SU-DHL-6 (cell line): ENCODE measurements around the gene CDC42EP1.

Source experiments
- CTCF ChIP-seq: fragments of 200-600 bp; sonication (generic); IDR thresholded peaks from one replicate; pipeline ENCODE4 v1.5.1; 2017; ENCODE audit warnings: antibody characterized with exemption, mild to moderate bottlenecking, low read length, moderate library complexity; ENCODE audit not compliant: insufficient read depth, poor library complexity, severe bottlenecking
- EZH2phosphoT487 ChIP-seq: fragments of 200-600 bp; sonication (generic), shearing (Covaris generic); conservative IDR thresholded peaks from 2 replicates; pipeline ENCODE4 v1.6.1; 2018; ENCODE audit warnings: mild to moderate bottlenecking, antibody characterized with exemption, low read length, moderate library complexity, mixed read lengths

GRCh38 chr22:37526376-37526775 lies 33.9 kb upstream of the CDC42EP1 start:
- TF ChIP-seq CTCF (no peak), EZH2phosphoT487 (no peak)
